Measurements from ENCODE around the gene MASP2. TPM values are rescaled to one million over a fixed set of nuclear protein-coding genes. Genes with fewer than 3 reads are reported as not detected.

The MASP2 gene
- total RNA-seq, 1 experiment from 2014 or later: 0.50 TPM

DNA sequence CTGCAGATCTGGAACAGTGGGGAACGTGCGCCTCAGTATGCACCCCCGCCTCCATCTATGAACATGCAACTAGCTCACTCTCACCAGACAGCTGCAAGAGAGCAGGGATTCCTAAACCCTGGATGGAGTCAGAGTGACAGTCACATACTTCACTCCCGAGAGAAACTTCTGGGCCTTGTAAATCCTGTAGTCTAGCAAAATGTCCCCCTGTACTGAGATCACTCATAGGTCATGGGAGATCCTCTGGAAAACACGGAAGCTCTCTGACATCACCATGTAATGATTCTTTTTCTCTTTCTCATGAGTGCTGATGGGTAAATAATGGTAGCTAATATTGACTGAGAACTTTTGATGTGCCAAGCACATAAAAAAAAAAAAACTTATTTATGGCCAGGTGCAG is 57.9 kb downstream of the MASP2 start:
- peaks cover 8% of the 10 kb centered on the region for H3K27me3 Mint-ChIP-seq (ENCODE audit: insufficient read depth, unreplicated experiment)
- Histone ChIP-seq H3K27me3 (replicated peaks; ENCODE audit: control insufficient read depth, insufficient read depth, low read length) (no peaks in the 10 kb centered on the region), H3K4me3 (ENCODE audit: low read depth, low read length) (no peak overlapping the region), H3K4me1 (no peaks in the 10 kb centered on the region), H3K9me3 (no peaks in the 10 kb centered on the region), H3K36me3 (ENCODE audit: control insufficient read depth, insufficient read depth, low read length) (no peaks in the 10 kb centered on the region)
- intact Hi-C loops (cut with micrococcal nuclease; ENCODE audit: unreplicated experiment): no loop called here
- ChIA-PET POLR2A (no interaction called here), CTCF (no interaction called here)
- DNase-seq: no peak
- no TSS peak for BruUV-seq (replicated peaks)
- TF ChIP-seq, protein P1, sequence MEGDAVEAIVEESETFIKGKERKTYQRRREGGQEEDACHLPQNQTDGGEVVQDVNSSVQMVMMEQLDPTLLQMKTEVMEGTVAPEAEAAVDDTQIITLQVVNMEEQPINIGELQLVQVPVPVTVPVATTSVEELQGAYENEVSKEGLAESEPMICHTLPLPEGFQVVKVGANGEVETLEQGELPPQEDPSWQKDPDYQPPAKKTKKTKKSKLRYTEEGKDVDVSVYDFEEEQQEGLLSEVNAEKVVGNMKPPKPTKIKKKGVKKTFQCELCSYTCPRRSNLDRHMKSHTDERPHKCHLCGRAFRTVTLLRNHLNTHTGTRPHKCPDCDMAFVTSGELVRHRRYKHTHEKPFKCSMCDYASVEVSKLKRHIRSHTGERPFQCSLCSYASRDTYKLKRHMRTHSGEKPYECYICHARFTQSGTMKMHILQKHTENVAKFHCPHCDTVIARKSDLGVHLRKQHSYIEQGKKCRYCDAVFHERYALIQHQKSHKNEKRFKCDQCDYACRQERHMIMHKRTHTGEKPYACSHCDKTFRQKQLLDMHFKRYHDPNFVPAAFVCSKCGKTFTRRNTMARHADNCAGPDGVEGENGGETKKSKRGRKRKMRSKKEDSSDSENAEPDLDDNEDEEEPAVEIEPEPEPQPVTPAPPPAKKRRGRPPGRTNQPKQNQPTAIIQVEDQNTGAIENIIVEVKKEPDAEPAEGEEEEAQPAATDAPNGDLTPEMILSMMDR (IDR thresholded peaks at IDR 0.05; ENCODE audit: insufficient read depth in 1 of 2, low read depth in 1 of 2, low read length in 1 of 2, severe bottlenecking in 1 of 2, unreplicated experiment in 1 of 2): no peak
- H3K4me1 Mint-ChIP-seq (ENCODE audit: low read depth, unreplicated experiment): no peaks in the 10 kb centered on the region
- H3K36me3 Mint-ChIP-seq (ENCODE audit: insufficient read depth, unreplicated experiment): no peaks in the 10 kb centered on the region
- H3K9me3 Mint-ChIP-seq (ENCODE audit: unreplicated experiment): no peaks in the 10 kb centered on the region
- H3K4me3 Mint-ChIP-seq (ENCODE audit: unreplicated experiment): no peak overlapping the region
- H3K27ac Mint-ChIP-seq (ENCODE audit: unreplicated experiment): no peak overlapping the region

DNA sequence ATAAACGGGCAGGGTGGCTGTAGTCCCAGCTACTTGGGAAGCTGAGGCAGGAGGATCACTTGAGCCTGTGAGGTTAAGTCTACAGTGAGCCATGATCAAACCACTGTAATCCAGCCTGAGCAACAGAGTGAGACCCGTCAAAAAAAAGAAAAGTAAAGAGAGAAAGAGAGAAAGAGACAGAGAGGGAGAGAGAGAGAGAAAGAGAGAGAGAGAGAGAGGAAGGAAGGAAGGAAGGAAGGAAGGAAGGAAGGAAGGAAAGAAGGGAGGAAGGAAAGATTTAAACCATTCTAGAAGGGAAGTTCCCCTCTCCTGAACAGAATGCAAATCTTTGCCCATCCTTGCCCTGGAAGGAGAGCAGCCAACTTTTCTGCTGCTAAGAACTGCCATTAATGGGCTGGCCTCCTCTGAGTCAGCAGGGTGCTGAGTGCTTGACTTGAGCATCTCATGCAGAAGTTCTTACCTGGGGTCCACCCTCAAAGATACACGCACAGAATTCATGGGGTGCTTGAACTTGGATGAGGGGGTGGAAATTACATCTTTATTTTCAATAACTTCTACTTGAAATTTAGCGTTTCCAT is 59.1 kb downstream of the MASP2 start:
- POLR2A ChIA-PET: no interaction called here
- H3K4me3 Mint-ChIP-seq (ENCODE audit: unreplicated experiment): no peak overlapping the region

DNA sequence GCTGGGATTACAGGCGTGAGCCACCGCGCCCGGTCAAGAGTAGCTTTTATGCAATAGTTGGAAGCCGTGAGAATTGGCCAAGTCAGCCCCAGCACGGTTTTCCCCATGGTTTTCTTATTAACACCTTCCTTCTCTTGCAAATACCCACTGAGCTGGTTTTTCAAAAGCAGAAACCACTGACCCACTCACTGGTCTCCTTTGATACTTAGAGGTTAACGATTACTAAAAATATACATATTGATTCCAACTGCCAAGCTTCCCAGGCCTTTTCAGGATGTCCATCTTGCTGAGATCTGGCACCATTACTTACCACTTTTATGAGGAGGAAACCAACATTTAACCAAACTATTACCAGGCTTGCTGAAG is 60.5 kb downstream of the MASP2 start:
- CTCF ChIA-PET: no interaction called here
- BruUV-seq (replicated peaks): no TSS peak
- H3K4me3 Mint-ChIP-seq (ENCODE audit: unreplicated experiment): no peak overlapping the region
- H3K27me3 ChIP-seq (replicated peaks; ENCODE audit: control insufficient read depth, insufficient read depth, low read length): no peaks in the 10 kb centered on the region
- no peaks in the 10 kb centered on the region for H3K36me3 Mint-ChIP-seq (ENCODE audit: insufficient read depth, unreplicated experiment)
- TF ChIP-seq, protein P1 (IDR thresholded peaks at IDR 0.05; ENCODE audit: insufficient read depth in 1 of 2, low read depth in 1 of 2, low read length in 1 of 2, severe bottlenecking in 1 of 2, unreplicated experiment in 1 of 2): no peak
- H3K27me3 Mint-ChIP-seq (ENCODE audit: insufficient read depth, unreplicated experiment): peaks cover 8% of the 10 kb centered on the region
- intact Hi-C loops (cut with micrococcal nuclease; ENCODE audit: unreplicated experiment): no loop called here
- no peaks in the 10 kb centered on the region for H3K4me1 ChIP-seq
- H3K9me3 Mint-ChIP-seq (ENCODE audit: unreplicated experiment): no peaks in the 10 kb centered on the region
- no peaks in the 10 kb centered on the region for H3K36me3 ChIP-seq (ENCODE audit: control insufficient read depth, insufficient read depth, low read length)
- H3K9me3 ChIP-seq: no peaks in the 10 kb centered on the region
- H3K4me1 Mint-ChIP-seq (ENCODE audit: low read depth, unreplicated experiment): no peaks in the 10 kb centered on the region
- no peak overlapping the region for H3K27ac Mint-ChIP-seq (ENCODE audit: unreplicated experiment)
- POLR2A ChIA-PET: no interaction called here
- no peak for DNase-seq
- H3K4me3 ChIP-seq (ENCODE audit: low read depth, low read length): no peak overlapping the region

More for the DNA sequence above, 59.1 kb downstream of the MASP2 start:
- BruUV-seq (replicated peaks): no TSS peak
- Histone ChIP-seq H3K9me3 (no peaks in the 10 kb centered on the region), H3K4me3 (ENCODE audit: low read depth, low read length) (no peak overlapping the region), H3K27me3 (replicated peaks; ENCODE audit: control insufficient read depth, insufficient read depth, low read length) (no peaks in the 10 kb centered on the region), H3K4me1 (no peaks in the 10 kb centered on the region), H3K36me3 (ENCODE audit: control insufficient read depth, insufficient read depth, low read length) (no peaks in the 10 kb centered on the region)
- TF ChIP-seq, protein P1 (IDR thresholded peaks at IDR 0.05; ENCODE audit: insufficient read depth in 1 of 2, low read depth in 1 of 2, low read length in 1 of 2, severe bottlenecking in 1 of 2, unreplicated experiment in 1 of 2): no peak
- Mint-ChIP-seq H3K36me3 (ENCODE audit: insufficient read depth, unreplicated experiment) (no peaks in the 10 kb centered on the region), H3K27me3 (ENCODE audit: insufficient read depth, unreplicated experiment) (peaks cover 8% of the 10 kb centered on the region), H3K27ac (ENCODE audit: unreplicated experiment) (no peak overlapping the region), H3K4me1 (ENCODE audit: low read depth, unreplicated experiment) (no peaks in the 10 kb centered on the region), H3K9me3 (ENCODE audit: unreplicated experiment) (no peaks in the 10 kb centered on the region)
- no peak for DNase-seq
- intact Hi-C loops (cut with micrococcal nuclease; ENCODE audit: unreplicated experiment): no loop called here
- CTCF ChIA-PET: no interaction called here
